Stimulated activated CD8-positive, alpha-beta memory T cell treated with anti-CD3 and anti-CD28 coated beads, Interleukin-15, amount 100 ng/mL, for 24 hours (primary cell): ENCODE data around the gene PAPSS2.

ENCODE experiments used
- DNase-seq: peaks from one replicate; pipeline ENCODE4 v3.0.0-alpha.2; 2020; ENCODE audit warnings: low read depth

The PAPSS2 gene

DNA sequence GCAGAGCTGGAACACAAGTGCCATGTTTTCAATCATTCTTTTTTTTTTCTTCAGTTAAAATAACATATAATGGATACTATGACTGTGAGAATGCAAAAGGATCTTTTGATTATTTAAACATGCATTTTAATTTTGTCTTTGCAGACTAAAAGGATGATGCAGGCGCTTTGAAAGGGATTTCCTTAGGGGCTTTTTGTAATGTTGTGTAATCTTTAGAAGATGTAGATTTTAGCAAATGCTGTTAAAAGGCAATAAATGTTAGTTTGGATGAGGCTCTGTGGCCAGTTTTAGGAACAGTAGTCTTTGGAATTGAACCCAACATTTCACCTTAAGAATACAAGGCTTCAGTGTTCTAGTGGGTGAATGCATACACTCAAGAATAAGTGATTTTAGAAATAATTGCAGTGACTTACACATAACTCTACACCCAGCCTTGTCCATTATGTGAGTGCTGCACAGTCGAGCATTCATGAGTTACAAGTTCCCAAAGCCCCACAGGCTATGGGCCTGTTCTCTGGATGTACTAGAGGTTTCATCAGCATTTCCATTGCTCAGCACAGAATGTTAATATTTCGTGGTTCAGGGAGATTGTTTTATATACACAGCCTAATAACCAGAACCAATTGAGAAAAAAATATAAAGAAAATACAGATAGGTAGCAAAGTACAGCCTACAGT is 11.6 kb downstream of the PAPSS2 start:
- no peak for DNase-seq

DNA sequence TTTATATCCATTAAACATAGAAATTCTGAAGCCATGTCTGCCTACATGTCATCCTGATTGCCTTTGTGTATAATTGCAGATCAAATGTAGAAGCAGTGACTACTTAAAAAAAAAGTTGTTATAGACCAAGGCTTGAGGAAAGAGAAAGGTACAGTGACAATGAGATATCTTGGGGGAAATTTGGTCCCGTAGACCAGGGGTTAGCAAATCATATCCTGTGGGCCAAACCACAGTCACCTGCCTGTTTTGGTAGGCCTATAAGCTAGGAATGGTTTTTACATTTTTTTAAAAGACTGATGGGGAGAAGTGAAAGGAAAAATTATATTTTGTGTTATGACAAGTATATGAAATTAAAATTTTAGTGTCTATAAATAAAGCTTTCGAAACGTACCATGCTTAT is 12.9 kb downstream of the PAPSS2 start:
- DNase-seq = no peak

DNA sequence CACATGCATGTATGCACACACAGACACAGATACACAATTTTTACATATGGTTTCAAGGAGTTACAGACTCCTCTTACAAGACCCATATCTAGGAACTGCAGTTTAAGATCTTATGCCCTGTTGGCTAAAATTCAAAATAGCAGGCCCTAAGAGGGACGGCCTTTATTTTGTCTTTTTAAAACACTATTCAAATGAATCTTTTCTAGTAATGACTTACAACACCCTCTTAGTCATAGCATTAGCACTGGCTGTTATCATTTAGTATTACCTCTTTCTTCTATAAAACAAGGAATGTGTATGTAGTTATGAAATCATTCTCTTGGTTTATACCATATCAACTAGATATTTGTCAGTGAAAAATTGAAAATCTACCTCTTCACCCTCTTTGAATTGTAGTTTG is 15.3 kb downstream of the PAPSS2 start:
- DNase-seq = no peak

DNA sequence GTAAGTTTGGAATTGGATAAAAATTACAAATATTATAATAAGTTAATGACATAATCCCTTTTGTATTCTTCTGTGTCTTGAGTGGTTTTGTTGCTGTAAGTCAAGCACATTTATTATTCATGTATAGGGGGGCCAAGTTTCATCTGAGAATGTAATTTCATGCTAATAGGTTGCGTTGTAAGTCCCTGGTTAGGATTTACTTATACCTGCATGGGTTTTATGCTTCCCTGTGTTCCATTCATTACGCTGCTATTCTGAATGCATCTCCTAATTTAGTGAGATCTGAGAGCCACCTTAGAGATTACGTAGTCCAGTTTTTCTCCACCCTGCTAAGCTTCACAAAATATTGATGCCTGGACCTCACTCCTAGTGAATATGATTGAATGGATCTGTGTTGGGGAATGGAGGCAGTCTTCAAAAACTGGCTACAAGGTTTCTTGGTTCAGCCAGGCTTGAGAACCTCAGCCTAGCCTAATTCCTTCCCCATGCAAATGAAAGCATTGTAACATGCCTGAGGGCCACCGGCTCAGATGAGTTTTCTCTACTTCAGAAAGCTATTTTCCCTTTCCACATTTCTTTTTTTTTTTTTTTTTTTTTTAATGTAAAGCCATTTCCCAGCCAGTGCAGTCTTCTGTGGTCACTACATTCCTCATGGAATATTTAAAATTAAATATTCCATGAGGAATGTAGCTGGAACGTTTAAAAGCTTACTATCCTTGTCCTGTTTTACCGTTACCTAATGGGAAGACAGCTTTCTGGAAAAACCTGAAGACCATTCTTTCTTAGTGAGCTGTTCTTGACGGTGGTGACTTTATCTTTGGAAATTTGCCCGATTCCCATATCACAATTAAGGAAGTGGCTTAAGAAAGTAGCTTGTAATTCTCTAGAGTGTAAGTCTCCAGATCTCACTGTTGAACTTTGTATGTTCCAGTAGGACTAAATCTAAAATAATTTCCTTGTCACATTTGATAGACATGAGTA is 16.0 kb downstream of the PAPSS2 start:
- no peak for DNase-seq

DNA sequence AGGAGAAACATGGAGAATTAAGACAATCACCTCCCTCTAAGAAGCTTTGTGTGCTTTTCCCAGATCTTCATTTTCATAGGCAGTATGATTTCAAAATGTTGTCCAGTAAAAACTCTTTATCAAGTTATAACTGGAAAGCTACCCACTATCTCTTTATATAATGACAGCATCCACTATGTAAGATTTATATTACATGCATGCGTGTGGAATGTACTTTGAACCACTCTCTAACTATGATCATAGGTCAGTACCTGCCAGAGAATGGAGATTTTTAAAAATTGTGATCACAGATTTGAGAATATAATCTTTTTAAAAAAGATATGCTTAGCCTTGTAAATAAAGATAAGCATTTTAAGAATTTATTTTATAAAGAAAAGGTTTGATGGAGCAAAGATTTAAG is 17.9 kb downstream of the PAPSS2 start:
- DNase-seq = no peak

DNA sequence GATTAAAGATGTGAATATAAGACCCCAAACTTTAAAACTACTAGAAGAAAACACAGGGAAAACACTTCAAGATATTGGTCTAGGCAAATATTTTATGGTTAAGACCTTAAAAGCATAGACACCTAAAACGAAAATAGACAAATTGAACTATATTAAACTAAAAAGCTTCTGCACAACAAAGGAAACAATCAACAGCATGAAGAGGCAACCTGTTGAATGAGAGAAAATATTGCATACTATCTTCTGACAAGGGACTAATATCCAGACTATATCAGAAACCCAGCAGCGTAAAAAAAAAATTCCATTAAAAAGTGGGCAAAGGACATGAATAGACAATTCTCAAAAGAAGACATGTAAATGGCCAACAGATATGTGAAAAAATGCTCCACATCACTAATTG is 18.6 kb downstream of the PAPSS2 start:
- DNase-seq = no peak

DNA sequence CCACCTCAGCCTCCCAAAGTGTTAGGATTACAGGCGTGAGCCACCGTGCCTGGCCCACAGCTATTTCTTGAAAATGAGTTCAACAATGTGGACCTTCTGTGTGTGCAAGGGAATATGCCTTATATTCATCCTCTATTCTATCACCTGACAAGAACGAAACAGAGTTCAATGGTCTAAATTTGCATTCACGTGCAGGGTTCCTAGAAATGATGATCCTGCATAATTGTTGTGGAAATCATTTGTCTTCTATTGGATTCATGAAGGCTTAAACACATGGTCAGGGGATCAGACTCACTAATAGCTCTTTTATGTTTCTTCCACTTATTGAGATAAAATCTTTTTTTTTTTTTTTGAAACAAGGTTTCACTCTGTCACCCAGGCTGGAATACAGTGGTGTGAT is 23.7 kb downstream of the PAPSS2 start:
- DNase-seq = no peak

DNA sequence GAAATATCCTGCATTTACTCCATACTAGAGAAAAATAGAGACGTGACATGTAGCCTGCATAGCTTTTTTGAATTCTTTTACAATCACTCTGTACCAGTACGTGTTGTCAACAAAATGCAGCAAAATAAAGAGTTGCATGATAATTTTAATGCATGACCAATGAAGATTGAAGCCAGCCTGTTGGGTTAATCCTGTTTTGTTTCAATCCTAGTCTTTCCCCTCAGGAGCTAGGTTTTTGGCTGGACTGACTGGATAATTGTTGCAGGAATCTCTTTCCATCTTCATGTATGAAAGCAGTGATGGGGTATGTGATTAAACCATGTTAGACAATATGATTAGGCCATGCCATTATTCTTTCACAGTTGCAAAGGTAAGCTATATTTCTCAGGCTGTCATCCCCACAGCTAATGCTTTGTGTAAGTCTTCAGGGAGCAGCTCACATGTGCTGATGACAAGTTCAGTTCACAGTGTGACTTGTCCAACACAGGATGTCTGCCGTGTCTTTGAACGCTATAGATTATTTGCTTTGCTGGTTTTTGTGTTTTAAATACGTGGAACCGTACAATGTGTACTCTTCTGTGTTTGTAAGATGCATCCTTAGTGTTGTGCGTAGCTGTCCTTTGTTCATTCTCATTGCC is 24.4 kb downstream of the PAPSS2 start:
- DNase-seq = no peak

DNA sequence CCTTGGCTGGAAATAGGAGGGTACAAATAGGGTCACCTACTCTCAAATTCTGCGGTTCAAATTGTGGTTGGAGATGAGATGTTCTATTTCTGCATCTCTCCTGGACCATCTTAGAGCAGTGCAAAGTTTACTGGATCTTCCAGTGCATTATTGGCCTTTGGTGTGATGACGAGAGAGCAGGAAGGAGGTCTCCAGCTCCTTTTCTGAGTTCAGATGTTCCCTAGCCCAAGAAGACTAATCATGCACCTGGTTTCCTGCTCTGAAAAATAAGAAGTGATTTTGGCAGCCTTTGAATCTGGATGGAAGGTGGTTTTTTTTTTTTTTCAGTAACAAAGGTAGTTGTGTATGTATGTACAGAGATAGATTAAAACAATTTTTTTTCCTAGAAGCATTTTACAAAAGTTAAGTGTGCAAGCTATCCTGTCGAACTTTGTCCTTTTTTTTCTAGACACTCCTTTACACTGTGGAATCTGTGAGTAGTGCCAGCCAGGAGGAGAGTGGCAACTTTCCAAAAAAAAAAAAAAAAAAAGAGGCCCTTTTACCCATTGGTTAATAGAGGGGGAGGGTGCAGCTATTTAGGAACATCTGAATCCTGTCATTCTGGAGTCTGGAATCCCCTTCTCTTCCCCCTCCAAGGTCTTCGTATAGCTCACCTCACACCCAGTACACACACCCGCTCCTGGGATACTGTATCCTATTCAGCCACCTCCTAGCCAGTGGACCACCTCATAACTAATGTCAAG is 26.3 kb downstream of the PAPSS2 start:
- DNase-seq = no peak

DNA sequence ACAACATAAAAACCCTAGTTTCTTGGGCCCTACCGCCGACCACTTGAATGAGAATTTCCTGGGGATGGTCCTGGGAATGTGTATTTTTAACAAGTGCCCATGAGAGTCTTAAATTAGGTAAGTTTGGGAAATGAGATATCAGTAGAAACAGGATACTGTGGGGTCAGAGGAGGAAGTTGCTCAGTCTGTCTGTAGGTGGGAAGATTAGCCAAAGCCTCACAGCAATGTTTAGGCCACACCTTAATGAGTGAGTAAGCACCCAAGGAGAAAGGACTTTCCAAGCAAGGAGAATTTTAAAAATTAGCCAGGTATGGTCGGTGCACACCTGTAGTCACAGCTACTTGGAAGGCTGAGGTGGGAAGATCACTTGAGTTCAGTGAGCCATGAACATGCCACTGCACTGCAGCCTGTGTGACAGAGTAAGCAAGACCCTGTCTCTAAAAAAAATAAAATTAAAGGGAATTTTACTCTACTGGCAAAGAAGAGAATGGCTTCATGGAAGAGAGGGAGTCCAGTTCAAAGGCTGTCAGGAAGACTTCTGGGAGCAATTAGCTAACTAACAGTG is 31.9 kb downstream of the PAPSS2 start:
- no peak for DNase-seq

DNA sequence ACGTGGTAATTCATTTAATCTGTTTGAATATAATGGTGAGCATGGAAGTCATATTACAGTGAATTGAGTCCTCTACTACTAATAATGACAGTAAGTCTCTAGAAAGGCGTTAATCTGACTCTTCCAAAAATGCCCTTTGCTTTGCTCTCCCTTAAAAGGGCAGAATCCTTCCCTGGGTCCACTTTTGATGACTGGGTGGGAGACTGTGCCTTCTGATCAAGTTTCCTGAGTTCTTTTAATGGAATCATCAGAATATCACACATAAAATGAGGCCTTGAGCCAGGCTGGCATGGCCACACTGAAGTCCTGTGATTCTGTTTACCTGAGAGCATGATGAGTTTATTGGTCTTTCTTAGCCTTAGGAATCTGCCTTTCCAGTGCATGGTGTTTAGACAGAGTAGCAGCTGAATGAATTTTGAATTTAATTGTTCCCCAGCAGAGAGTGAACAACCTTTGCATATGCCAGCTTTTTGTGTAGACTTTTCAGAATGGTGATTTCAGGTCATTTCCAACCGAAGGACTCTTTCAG is 33.3 kb downstream of the PAPSS2 start:
- no peak for DNase-seq

DNA sequence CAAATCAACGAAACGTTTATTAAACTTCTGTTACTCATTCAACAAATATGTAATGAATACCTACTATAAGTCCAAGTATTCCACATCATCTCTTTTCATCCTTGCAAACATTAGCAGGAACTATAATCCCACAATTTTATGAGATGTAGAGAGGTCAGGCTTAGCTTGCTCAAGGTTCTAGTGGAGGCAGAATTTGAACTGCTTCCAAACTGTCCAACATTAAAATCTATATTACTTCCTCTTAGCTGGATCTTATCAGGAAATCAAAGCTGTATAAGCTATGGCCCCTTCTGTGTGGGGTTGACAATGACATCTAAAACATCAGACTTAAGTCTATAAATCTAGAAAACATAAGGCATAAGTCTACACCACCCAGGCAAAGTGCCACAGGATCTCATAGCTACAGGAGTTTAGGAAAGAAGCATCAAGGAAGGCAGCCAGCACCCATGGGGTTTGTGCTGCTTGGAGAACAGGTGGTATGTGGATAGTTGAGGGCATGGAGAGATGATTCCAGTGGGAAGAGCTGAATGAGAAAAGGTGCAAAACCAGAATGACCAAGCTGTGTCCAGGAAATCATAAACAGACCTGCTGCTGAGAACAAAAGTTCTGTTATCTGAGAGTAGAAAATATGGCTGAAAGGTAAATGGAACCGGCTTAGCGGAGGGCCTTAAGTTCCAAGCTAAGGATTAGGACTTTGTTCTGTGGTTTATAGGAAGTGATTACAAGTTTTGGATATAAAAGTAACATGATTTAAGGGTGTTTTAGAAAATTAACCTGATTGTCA is 34.5 kb downstream of the PAPSS2 start:
- no peak for DNase-seq

DNA sequence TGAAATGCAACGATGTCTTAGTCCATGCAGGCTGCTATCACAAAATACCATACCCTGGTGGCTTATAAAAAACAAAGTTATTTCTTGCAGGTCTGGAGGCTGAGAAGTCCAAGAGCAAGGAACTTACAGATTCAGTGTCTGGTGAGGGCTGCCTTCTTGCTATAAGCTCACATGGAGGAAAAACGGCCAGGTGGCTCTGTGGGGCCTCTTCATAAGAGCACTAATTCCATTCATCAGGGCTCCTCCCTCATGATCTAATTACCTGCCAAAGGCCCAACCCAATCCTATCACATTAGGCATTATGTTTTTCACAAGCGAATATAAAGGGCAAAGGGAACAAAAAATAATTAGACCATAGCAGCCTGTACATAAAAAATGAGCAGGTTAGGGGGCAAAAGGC is 35.4 kb downstream of the PAPSS2 start:
- DNase-seq = no peak

DNA sequence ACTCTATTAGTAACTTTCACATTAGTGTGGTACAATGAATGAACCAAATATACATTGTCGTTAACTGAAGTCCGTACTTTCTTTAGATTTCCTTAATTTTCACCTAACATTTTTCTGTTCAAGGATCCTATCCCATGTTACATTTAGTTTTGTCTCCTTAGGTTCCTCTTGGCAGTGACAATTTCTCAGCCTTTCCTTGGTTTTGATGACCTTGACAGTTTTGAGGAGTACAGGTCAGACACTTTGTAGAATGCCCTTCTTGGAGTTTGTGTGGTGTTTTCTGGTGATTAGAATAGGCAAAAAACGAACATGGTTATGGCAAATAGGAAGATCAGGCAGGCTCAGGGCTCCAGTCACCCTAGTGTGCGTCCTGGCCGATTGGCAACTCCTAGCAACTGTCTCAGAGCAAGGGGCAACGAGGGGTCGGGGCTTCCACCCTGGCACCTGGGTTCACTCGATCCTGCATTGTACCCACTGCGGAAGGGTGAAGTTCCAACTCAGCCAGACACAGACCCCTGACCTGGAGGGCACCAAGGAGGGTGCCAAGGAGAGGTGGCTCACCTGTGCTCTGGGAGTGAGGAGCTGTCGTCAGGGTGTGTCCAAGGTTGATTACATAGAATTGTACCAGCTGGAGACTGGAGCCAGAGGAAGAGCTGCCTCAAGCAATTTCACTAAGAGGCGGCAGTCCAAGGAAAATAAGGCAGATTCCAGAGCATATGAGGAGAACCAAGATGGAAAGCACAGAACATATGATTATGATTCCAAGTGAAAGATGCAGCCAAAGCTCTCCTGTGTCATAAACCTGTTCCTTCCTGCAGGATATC is 37.5 kb downstream of the PAPSS2 start:
- DNase-seq = no peak

DNA sequence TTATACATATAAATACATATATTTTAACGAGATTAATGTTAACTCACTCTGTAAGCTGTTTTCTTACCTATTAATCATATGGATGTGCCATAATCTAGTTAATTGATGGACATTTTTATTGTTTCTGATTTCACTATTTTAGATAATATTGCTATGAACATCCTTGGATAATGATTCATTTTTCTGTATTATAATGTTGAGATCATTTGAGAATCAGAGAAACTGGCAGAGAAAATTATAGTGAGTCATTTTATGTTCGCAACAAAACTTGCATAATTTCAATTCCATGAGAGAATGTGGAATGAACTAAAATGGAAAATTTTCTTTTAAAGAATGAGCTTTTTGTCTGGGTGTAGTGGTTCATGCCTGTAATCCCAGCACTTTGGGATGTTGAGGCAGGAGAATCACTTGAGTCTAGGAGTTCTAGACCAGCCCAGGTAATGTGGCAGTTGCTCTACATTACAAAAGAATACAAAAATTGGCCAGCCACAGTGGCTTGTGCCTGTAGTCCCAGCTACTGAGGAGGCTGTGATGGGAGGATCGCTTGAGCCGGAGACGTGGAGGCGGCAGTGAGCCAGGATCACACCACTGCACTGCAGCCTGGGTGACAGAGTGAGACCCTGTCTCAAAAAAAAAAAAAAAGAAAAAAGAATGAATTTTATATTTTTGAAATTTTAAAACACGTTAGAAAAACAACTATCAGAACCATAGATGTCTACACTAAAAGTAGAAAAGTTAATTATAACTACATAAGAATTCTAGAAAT is 40.5 kb downstream of the PAPSS2 start:
- no peak for DNase-seq

DNA sequence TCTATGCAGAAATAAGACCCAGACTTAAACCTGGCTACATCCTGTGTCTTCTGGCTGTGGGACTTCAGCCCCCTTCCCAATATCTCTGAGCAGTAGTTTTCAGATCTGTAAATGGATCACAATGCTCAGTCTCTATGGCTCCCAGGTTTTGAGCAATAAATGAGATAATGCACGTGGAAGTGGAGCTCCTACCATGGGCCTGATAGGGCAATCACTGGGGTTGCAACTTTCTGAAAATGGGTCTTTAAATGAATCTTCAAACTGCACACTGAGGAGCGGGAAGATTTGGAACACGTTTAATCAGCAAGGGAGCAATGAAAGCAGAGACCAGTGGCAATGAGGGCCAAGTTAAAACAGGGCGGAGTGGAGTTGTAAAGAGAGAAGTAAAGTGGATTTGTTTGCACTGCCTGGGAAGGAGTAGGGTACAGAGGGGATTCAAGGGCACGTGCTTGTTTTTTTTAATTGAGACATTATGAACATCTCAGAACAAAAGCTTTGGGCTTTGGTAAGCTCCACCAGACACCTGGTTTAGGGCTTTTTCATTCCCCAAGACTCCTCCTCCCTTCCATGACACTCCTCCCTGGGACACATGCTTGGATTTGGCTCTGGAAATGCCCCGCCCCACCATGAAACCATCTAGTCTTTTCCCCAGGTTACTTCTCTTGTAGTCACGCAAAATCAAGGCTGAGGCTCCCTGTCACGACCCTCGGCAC is 42.7 kb downstream of the PAPSS2 start:
- DNase-seq = no peak

DNA sequence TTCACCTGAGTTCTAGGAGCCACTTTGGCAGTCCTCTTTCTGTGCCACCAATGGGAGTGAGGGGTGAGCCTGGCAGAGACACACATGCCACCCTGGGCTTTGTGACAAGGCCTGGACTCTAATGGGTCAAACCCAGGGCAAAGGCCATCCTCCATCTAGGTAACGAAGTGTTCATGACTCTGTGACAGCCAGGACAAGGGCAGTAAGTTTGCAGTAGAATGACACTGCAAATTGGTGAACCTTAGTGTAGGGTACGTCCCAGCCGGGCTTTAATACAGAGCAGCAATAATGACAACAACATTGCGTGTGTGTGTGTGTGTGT is 43.3 kb downstream of the PAPSS2 start:
- DNase-seq = no peak

DNA sequence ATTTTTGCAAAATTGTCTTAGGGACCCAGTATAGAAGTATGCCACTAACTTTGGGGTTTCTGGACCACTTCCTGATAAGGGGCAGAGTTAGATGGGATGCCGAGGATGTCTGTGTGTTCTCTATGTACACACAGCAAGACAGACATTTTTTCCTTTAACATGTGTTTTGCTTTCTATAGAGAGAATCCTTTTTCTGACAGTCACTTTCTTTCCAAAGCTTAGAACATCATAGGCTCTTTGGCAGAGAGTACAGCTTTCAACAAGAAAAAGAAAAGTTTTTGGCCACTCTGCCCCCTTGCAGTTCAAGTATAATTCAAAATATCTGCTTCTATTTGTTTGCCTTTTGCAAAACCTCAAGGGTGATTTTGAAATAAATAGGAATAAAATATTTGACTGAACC is 44.1 kb downstream of the PAPSS2 start:
- no peak for DNase-seq

DNA sequence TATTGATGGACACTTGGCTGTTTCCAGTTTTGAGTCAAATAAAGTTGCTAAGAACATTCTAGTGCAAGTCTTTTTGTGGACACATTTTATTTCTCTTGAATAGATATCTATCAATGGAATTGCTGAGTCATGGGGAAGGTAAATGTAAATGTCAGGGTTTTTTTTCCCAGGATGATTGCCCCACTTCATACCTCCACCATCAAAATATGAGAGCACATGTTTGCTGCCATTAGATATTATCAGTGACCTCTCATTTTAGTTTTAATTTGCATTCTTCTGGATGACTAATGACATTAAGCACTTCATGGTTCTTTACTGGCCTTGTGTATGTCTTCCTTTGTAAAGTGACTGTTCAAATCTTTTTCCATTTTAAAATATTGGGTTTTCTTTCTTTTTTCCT is 45.7 kb downstream of the PAPSS2 start:
- DNase-seq = no peak
